ENCODE measurements around the gene TCEAL6. TPM values are rescaled to one million over a fixed set of nuclear protein-coding genes. Genes with fewer than 3 reads are reported as not detected.

Gene TCEAL6
- total RNA-seq, 1 donor from 2014 or later, result not detected

DNA sequence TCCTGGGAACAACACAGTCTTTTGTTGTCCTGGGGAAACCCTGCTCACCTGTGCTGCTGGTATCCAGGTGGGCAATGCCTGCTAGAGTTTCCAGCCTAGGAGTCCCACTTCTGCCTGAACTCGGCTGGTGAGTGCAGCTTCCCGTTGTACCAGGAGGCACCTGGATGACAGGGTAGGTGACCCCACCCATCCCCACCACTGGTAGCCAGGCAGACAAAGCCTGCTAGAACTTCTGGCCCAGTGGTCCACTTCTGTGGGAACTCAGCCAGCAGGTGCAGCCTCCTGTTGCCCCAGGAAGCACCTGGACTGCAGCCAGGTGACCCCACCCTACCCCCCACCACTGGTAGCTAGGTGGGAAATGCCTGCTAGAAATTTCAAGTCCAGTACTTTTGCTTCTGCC, 26.5 kb downstream of the TCEAL6 start:
- no peaks in the 10 kb centered on the region for H3K4me1 Mint-ChIP-seq
- no peaks in the 10 kb centered on the region for H3K36me3 Mint-ChIP-seq (ENCODE audit: low read depth)
- no peak overlapping the region for H3K4me3 Mint-ChIP-seq
- no peak for DNase-seq
- H3K27me3 Mint-ChIP-seq, result no peaks in the 10 kb centered on the region
- intact Hi-C loops (cut with micrococcal nuclease), result no loop called here
- H3K9me3 Mint-ChIP-seq, result no peaks in the 10 kb centered on the region
- no peak overlapping the region for H3K27ac Mint-ChIP-seq

DNA sequence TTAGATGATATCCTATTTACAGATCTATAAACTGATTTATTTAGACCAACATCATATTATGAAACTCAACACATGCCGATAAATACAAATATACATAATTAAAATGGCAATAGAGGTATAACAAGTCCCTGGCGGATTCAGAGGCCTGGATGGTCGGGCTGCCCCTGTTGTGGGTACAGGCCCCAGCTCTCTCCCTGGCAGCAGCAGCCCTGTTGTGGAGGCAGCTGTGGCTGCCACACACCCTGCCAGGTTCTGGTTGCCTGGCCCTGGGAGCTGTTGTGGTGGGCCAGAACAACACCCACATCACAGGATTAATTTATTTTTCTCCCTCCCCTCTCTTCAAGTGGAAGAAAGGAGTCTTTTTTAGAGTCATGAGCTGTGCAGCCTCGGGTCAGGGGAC, 28.9 kb downstream of the TCEAL6 start:
- no peaks in the 10 kb centered on the region for H3K4me1 Mint-ChIP-seq
- DNase-seq, result no peak
- H3K27me3 Mint-ChIP-seq, result no peaks in the 10 kb centered on the region
- H3K36me3 Mint-ChIP-seq (ENCODE audit: low read depth), result no peaks in the 10 kb centered on the region
- H3K4me3 Mint-ChIP-seq, result no peak overlapping the region
- intact Hi-C loops (cut with micrococcal nuclease), result no loop called here
- H3K27ac Mint-ChIP-seq, result no peak overlapping the region
- H3K9me3 Mint-ChIP-seq, result no peaks in the 10 kb centered on the region

Other genes with a start within 250 kb of the TCEAL6 start
- gene ZMAT1, start 210.5 kb downstream of the TCEAL6 start, total RNA-seq, result 0.57 and 0.75 TPM in 2 replicates
- gene TCEAL2, start 16.8 kb downstream of the TCEAL6 start, total RNA-seq, result not detected in 2 replicates
- gene BEX5, start 13.5 kb upstream of the TCEAL6 start, total RNA-seq, result 0.71 and 0.98 TPM in 2 replicates
- not detected in 2 replicates for gene TCP11X1, start 72.8 kb upstream of the TCEAL6 start, total RNA-seq
- not detected in 2 replicates for gene NXF2, start 104.7 kb upstream of the TCEAL6 start, total RNA-seq